Cardiac muscle cell (in vitro differentiated cells and primary cell): ENCODE measurements around the gene MPPE1. TPM values are rescaled to one million over a fixed set of nuclear protein-coding genes. Genes with fewer than 3 reads are reported as not detected.
"Not testable (repeated sequence)": the region's sequence is repeated elsewhere in the genome, so short reads cannot be mapped to it uniquely, and the experiment has no call there.

Experiments used
- DNase-seq, 2 donors: peaks; one replicate each; pipeline versions ENCODE4 v3.0.0 to v3.0.0-alpha.2; 2010 to 2017; ENCODE audit warnings: low read depth in 1 of 2, low spot score in 1 of 2
- H3K27ac ChIP-seq: fragments of 200-600 bp; sonication (generic); 2 replicates; pipeline ENCODE4 v1.5.1; 2016
- H3K27me3 ChIP-seq: fragments of 200-600 bp; sonication (generic); 2 replicates; pipeline ENCODE4 v1.6.0; 2016; ENCODE audit warnings: control low read depth
- H3K36me3 ChIP-seq: fragments of 200-600 bp; sonication (generic); 2 replicates; pipeline ENCODE4 v1.5.1; 2016; ENCODE audit warnings: control low read depth
- H3K4me1 ChIP-seq: fragments of 200-600 bp; sonication (generic); 2 replicates; pipeline ENCODE4 v1.8.1; 2017; ENCODE audit warnings: low read depth, mild to moderate bottlenecking, mixed run types
- H3K4me3 ChIP-seq: fragments of 200-600 bp; sonication (generic); 2 replicates; pipeline ENCODE4 v1.5.1; 2016; ENCODE audit warnings: mild to moderate bottlenecking
- H3K9me3 ChIP-seq: fragments of 200-600 bp; sonication (generic); 2 replicates; pipeline ENCODE4 v1.5.1; 2017; ENCODE audit warnings: low read depth, mild to moderate bottlenecking, control low read depth
- CTCF ChIP-seq: IDR thresholded peaks from 2 replicates; pipeline ENCODE4 v1.5.1; 2012; ENCODE audit warnings: low read depth, mild to moderate bottlenecking, low read length
- polyA plus RNA-seq: library from polyadenylated mRNA; unstranded; fragments of >200 nt; fragmentation: Nextera tagmentation; extraction: Ambion mirVana; gene quantifications from 2 replicates; pipeline ENCODE4 v1.2.1, GENCODE V29; 2016
- total RNA-seq: library from RNA; depleted of rRNA; stranded (reverse); fragments of >200 nt; gene quantifications from 2 replicates; pipeline ENCODE4 v1.2.3, GENCODE V29; 2016

Gene MPPE1
- total and polyA plus RNA-seq, 2 experiments from 2014 or later = 14.0 to 44.1 TPM

- no peak for DNase-seq
- H3K4me1 ChIP-seq = peaks cover 14% of the 10 kb centered on the region
- no peaks in the 10 kb centered on the region for H3K36me3 ChIP-seq
- H3K9me3 ChIP-seq = no peaks in the 10 kb centered on the region
- no peak for TF ChIP-seq CTCF
- H3K4me3 ChIP-seq = no peak overlapping the region
- no peaks in the 10 kb centered on the region for H3K27me3 ChIP-seq
- no peak overlapping the region for H3K27ac ChIP-seq
Measured at GRCh38 chr18:11860594-11861450, 47.3 kb downstream of the MPPE1 start.

GRCh38 chr18:11859903-11860407 lies 48.2 kb downstream of the MPPE1 start:
- peak in 1 of 2 donors; percentile 52 for DNase-seq
- H3K27me3 ChIP-seq = no peaks in the 10 kb centered on the region
- H3K4me3 ChIP-seq = no peak overlapping the region
- H3K36me3 ChIP-seq = no peaks in the 10 kb centered on the region
- TF ChIP-seq CTCF = peak; percentile 23
- no peaks in the 10 kb centered on the region for H3K9me3 ChIP-seq
- peaks cover 14% of the 10 kb centered on the region for H3K4me1 ChIP-seq
- H3K27ac ChIP-seq = no peak overlapping the region

- H3K4me1 ChIP-seq = peaks cover 14% of the 10 kb centered on the region
- H3K4me3 ChIP-seq = no peak overlapping the region
- no peaks in the 10 kb centered on the region for H3K9me3 ChIP-seq
- H3K27me3 ChIP-seq = no peaks in the 10 kb centered on the region
- no peak for DNase-seq
- H3K27ac ChIP-seq = no peak overlapping the region
- no peak for TF ChIP-seq CTCF
- no peaks in the 10 kb centered on the region for H3K36me3 ChIP-seq
Measured at GRCh38 chr18:11859282-11859830, 48.8 kb downstream of the MPPE1 start.

- Histone ChIP-seq H3K4me1 (peaks cover 23% of the 10 kb centered on the region), H3K27ac (peak overlapping the region; percentile 94), H3K4me3 (no peak overlapping the region), H3K27me3 (no peaks in the 10 kb centered on the region), H3K36me3 (no peaks in the 10 kb centered on the region), H3K9me3 (no peaks in the 10 kb centered on the region)
- peak; percentile 87 to 98 for DNase-seq
- TF ChIP-seq CTCF = no peak
Measured at GRCh38 chr18:11857177-11857887, 50.8 kb downstream of the MPPE1 start.

GRCh38 chr18:11854554-11854953 lies 53.6 kb downstream of the MPPE1 start:
- H3K4me3 ChIP-seq, H3K36me3 ChIP-seq, H3K27ac ChIP-seq, H3K27me3 ChIP-seq, DNase-seq, H3K9me3 ChIP-seq: not testable (repeated sequence)
- H3K4me1 ChIP-seq = peaks cover 23% of the 10 kb centered on the region
